Neutrophil (primary cell): ENCODE data around the gene NTF3.

Experiments
- H3K27ac ChIP-seq: fragments of 200-600 bp; sonication (generic); 2 replicates; pipeline ENCODE4 v1.5.1; 2016; ENCODE audit warnings: mild to moderate bottlenecking, moderate library complexity
- H3K27me3 ChIP-seq: fragments of 200-600 bp; sonication (generic); 2 replicates; pipeline ENCODE4 v1.6.0; 2016; ENCODE audit warnings: mild to moderate bottlenecking
- H3K36me3 ChIP-seq: fragments of 200-600 bp; sonication (generic); 2 replicates; pipeline ENCODE4 v1.5.1; 2017
- H3K4me1 ChIP-seq, 2 experiments: fragments of 200-600 bp in 1 of 2; sonication (generic) in 1 of 2; 1 replicate in 1 of 2; 2 replicates in 1 of 2; pipeline versions ENCODE4 v1.5.1 to v1.6.1; 2013 to 2016; ENCODE audit warnings: low read depth in 1 of 2, low read length in 1 of 2, mild to moderate bottlenecking in 1 of 2, moderate library complexity in 1 of 2; ENCODE audit not compliant: control insufficient read depth in 1 of 2, insufficient read depth in 1 of 2
- H3K4me3 ChIP-seq, 2 experiments: fragments of 200-600 bp in 1 of 2; sonication (generic) in 1 of 2; 1 replicate in 1 of 2; 2 replicates in 1 of 2; pipeline ENCODE4 v1.5.1; 2013 to 2016; ENCODE audit warnings: low read depth in 1 of 2, low read length in 1 of 2, mild to moderate bottlenecking in 1 of 2, moderate library complexity in 1 of 2
- H3K9me3 ChIP-seq: fragments of 200-600 bp; sonication (generic); 2 replicates; pipeline ENCODE4 v1.5.1; 2016
- CTCF ChIP-seq: fragments of 200-600 bp; sonication (generic); IDR thresholded peaks from 2 replicates; pipeline ENCODE4 v1.5.1; 2016; ENCODE audit warnings: antibody characterized with exemption

The NTF3 gene

GRCh38 chr12:5433845-5434646 lies 2.1 kb downstream of the NTF3 start:
- Histone ChIP-seq H3K4me1 (no peaks in the 10 kb centered on the region), H3K4me3 (no peak overlapping the region), H3K36me3 (no peaks in the 10 kb centered on the region), H3K9me3 (no peaks in the 10 kb centered on the region), H3K27me3 (peaks cover 100% of the 10 kb centered on the region), H3K27ac (no peak overlapping the region)
- TF ChIP-seq CTCF, result no peak

GRCh38 chr12:5434647-5435560 lies 3.0 kb downstream of the NTF3 start:
- no peak overlapping the region for H3K4me3 ChIP-seq
- peaks cover 100% of the 10 kb centered on the region for H3K27me3 ChIP-seq
- H3K4me1 ChIP-seq, result no peaks in the 10 kb centered on the region
- no peak for TF ChIP-seq CTCF
- H3K27ac ChIP-seq, result no peak overlapping the region
- H3K36me3 ChIP-seq, result no peaks in the 10 kb centered on the region
- H3K9me3 ChIP-seq, result no peaks in the 10 kb centered on the region

- Histone ChIP-seq H3K27ac (no peak overlapping the region), H3K27me3 (peaks cover 88% of the 10 kb centered on the region), H3K4me3 (no peak overlapping the region), H3K36me3 (no peaks in the 10 kb centered on the region), H3K9me3 (no peaks in the 10 kb centered on the region), H3K4me1 (no peaks in the 10 kb centered on the region)
- no peak for TF ChIP-seq CTCF
Measured at GRCh38 chr12:5437182-5437583, 5.3 kb downstream of the NTF3 start.

DNA sequence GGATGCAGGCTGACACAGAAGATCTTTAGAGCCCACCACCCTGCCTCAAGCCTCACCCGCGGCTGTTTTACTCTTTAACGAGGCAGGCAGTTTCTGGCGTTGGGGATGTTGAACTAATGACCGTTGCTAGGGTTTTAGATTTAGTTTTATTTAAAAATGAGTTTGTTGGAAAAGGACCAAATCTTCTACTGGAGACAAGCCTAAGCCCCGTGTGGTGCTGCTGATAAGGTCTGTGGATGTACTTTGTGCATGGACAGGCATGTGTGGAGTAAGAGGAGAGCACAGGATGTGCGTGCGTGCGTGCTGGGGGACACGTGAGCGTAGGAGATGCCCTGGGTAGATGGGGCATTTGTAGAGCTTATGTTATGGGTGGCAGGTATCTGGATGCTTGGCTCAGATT lies 5.7 kb downstream of the NTF3 start:
- H3K27me3 ChIP-seq, result peaks cover 84% of the 10 kb centered on the region
- no peak overlapping the region for H3K4me3 ChIP-seq
- H3K4me1 ChIP-seq, result no peaks in the 10 kb centered on the region
- H3K36me3 ChIP-seq, result no peaks in the 10 kb centered on the region
- no peak for TF ChIP-seq CTCF
- no peaks in the 10 kb centered on the region for H3K9me3 ChIP-seq
- H3K27ac ChIP-seq, result no peak overlapping the region

- no peak overlapping the region for H3K4me3 ChIP-seq
- no peak overlapping the region for H3K27ac ChIP-seq
- TF ChIP-seq CTCF, result no peak
- H3K4me1 ChIP-seq, result no peaks in the 10 kb centered on the region
- H3K36me3 ChIP-seq, result no peaks in the 10 kb centered on the region
- peaks cover 73% of the 10 kb centered on the region for H3K27me3 ChIP-seq
- no peaks in the 10 kb centered on the region for H3K9me3 ChIP-seq
Measured at GRCh38 chr12:5438671-5439200, 6.8 kb downstream of the NTF3 start.
